Fibroblast of lung (primary cell): ENCODE measurements around the gene ZNF593. TPM values are rescaled to one million over a fixed set of nuclear protein-coding genes. Genes with fewer than 3 reads are reported as not detected.

Source experiments
- DNase-seq, 2 donors: peaks; one replicate each; pipeline versions ENCODE4 v3.0.0 to v3.0.0-alpha.2; 2010; ENCODE audit warnings: low read depth in 2 of 2
- H2AFZ ChIP-seq: 2 replicates; pipeline ENCODE4 v1.5.1; 2012; ENCODE audit warnings: low read length, control low read depth, inconsistent platforms
- H3K27ac ChIP-seq: 2 replicates; pipeline ENCODE4 v1.5.1; 2011; ENCODE audit warnings: low read length, control low read depth; ENCODE audit not compliant: insufficient read depth
- H3K27me3 ChIP-seq: 2 replicates; pipeline ENCODE4 v1.5.1; 2011; ENCODE audit warnings: mild to moderate bottlenecking, low read length; ENCODE audit not compliant: control insufficient read depth, insufficient read depth
- H3K36me3 ChIP-seq: 2 replicates; pipeline ENCODE4 v1.5.1; 2011; ENCODE audit warnings: low read length; ENCODE audit not compliant: control insufficient read depth, insufficient read depth
- H3K4me1 ChIP-seq: 2 replicates; pipeline ENCODE4 v1.5.1; 2011; ENCODE audit warnings: low read length; ENCODE audit not compliant: control insufficient read depth, insufficient read depth; ENCODE audit errors: extremely low read depth
- H3K4me2 ChIP-seq: 2 replicates; pipeline ENCODE4 v1.5.1; 2011; ENCODE audit warnings: low read length, control low read depth; ENCODE audit not compliant: insufficient read depth; ENCODE audit errors: extremely low read depth
- H3K4me3 ChIP-seq, 4 experiments: fragments of 200-600 bp in 1 of 4; sonication (generic) in 1 of 4; replicated peaks in 1 of 4; 2 replicates each; pipeline ENCODE4 v1.5.1; 2011 to 2016; ENCODE audit warnings: low read length in 4 of 4, low read depth in 3 of 4, mild to moderate bottlenecking in 3 of 4, control low read depth in 2 of 4, inconsistent platforms in 1 of 4, mixed read lengths in 1 of 4; ENCODE audit not compliant: insufficient read depth in 1 of 4; ENCODE audit errors: control extremely low read depth in 1 of 4
- H3K79me2 ChIP-seq: 2 replicates; pipeline ENCODE4 v1.5.1; 2012; ENCODE audit warnings: mild to moderate bottlenecking, low read length, inconsistent platforms; ENCODE audit not compliant: control insufficient read depth, insufficient read depth
- H3K9ac ChIP-seq: 2 replicates; pipeline ENCODE4 v1.5.1; 2011; ENCODE audit warnings: mild to moderate bottlenecking, low read length, control low read depth; ENCODE audit not compliant: insufficient read depth
- H3K9me3 ChIP-seq: 2 replicates; pipeline ENCODE4 v1.5.1; 2012; ENCODE audit warnings: low read depth, low read length; ENCODE audit not compliant: control insufficient read depth, insufficient read depth
- H4K20me1 ChIP-seq: 2 replicates; pipeline ENCODE4 v1.5.1; 2011; ENCODE audit warnings: low read length; ENCODE audit not compliant: control insufficient read depth, insufficient read depth; ENCODE audit errors: extremely low read depth
- CTCF ChIP-seq, 2 donors: IDR thresholded peaks in 1 of 2; conservative IDR thresholded peaks in 1 of 2; 1 replicate in 1 of 2; 2 replicates in 1 of 2; pipeline ENCODE4 v1.5.1; 2011 to 2012; ENCODE audit warnings: low read length in 2 of 2, control low read depth in 1 of 2, inconsistent platforms in 1 of 2, low read depth in 1 of 2, mild to moderate bottlenecking in 1 of 2
- EZH2 ChIP-seq: IDR thresholded peaks from 2 replicates; pipeline ENCODE4 v1.5.1; 2012; ENCODE audit warnings: low read length, control low read depth, mild to moderate bottlenecking; ENCODE audit errors: missing control alignments
- polyA plus RNA-seq, 2 donors: library from polyadenylated mRNA; depleted of rRNA in 1 of 2; stranded (reverse) in 1 of 2; unstranded in 1 of 2; fragments of >200 nt; gene quantifications; 2 replicates each; pipeline ENCODE4 v1.2.1, GENCODE V29; 2011 to 2012; ENCODE audit warnings: missing spikeins in 1 of 2
- total RNA-seq: library from RNA; depleted of rRNA; stranded (reverse); fragments of >200 nt; gene quantifications from 2 replicates; pipeline ENCODE4 v1.2.1, GENCODE V29; 2014

Gene ZNF593
- total and polyA plus RNA-seq, 2 donors (not counting 1 experiment from before 2014, with no cell fraction given): 17.6 to 30.7 TPM

DNA sequence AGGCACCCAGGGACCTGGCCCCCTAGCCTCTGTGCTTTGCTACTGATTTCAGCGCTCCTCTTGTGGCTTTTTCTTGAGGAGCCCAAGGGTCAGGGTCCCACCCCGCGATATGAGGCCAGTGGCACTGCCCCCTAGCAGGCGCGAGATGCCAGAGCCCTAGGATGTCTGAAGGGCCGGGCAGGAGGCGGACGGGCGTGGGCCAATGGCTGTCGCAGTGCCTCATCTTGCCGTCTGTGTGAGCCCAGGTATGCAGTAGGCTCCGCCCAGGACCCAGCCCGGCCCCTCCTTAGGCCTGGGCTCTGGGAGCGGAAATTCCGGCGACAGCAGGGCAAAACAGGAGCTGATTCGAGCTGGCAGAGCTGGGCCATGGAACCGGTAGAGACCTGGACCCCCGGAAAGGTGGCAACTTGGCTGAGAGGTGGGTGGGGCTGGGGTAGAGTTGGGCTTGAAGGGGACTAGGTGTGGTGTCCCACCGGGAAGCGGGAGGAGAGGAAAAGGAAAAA, 7.5 kb downstream of the ZNF593 start, which contains the start of gene CNKSR1:
TSS of gene CNKSR1 (plus strand) at position 310 of the 503 bp plus-strand sequence. CDS start at position 367, 57 bp downstream.
- DNase-seq: no peak
- Histone ChIP-seq H3K4me3 (no peak within 1 kb of the TSS), H3K4me2 (no peak within 1 kb of the TSS), H3K27ac (no peak within 1 kb of the TSS), H3K9ac (no peak within 1 kb of the TSS), H3K36me3 (no peaks in the 10 kb centered on the region), H3K27me3 (peaks cover 3% of the 10 kb centered on the region), H3K79me2 (no peaks in the 10 kb centered on the region), H4K20me1 (no peaks in the 10 kb centered on the region), H3K9me3 (no peaks in the 10 kb centered on the region), H2AFZ (no peak within 1 kb of the TSS), H3K4me1 (no peaks in the 10 kb centered on the region)
- TF ChIP-seq CTCF (conservative IDR thresholded peaks at IDR 0.05 in 1 of 2, IDR thresholded peaks at IDR 0.05 in 1 of 2; ENCODE audit: low read depth in 1 of 2, low read length in 2 of 2) (no peak), EZH2 (no peak)

DNA sequence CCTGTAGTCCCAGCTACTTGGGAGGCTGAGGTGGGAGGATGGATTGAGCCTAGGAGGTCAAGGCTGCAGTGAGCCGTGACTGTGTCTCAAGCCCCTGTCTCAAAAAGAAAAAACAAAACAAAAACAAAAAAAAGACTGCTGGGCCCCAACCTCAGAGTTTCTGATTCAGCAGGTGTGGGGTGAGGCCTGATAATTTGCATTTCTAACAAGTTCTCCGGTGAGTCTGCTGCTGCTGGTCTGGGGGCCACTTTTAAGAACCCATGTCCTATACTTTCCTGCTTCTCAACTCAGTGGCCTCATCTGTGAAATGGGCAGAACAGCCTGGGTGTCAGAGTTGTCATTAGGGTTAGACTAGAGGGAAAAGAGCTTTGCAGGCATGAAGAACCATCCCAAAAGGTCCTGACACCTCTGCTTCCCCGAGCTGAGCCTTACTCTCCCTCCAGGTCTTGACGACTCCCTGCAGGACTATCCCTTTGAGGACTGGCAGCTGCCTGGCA, 10.3 kb downstream of the ZNF593 start:
- Histone ChIP-seq H3K27me3 (peaks cover 3% of the 10 kb centered on the region), H3K9ac (no peak overlapping the region), H3K27ac (no peak overlapping the region), H4K20me1 (no peaks in the 10 kb centered on the region), H3K4me1 (no peaks in the 10 kb centered on the region), H3K79me2 (no peaks in the 10 kb centered on the region), H3K36me3 (no peaks in the 10 kb centered on the region), H2AFZ (no peak overlapping the region), H3K9me3 (no peaks in the 10 kb centered on the region), H3K4me3 (no peak overlapping the region), H3K4me2 (no peak overlapping the region)
- TF ChIP-seq CTCF (conservative IDR thresholded peaks at IDR 0.05 in 1 of 2, IDR thresholded peaks at IDR 0.05 in 1 of 2; ENCODE audit: low read depth in 1 of 2, low read length in 2 of 2): no peak
- TF ChIP-seq EZH2: no peak
- no peak for DNase-seq

DNA sequence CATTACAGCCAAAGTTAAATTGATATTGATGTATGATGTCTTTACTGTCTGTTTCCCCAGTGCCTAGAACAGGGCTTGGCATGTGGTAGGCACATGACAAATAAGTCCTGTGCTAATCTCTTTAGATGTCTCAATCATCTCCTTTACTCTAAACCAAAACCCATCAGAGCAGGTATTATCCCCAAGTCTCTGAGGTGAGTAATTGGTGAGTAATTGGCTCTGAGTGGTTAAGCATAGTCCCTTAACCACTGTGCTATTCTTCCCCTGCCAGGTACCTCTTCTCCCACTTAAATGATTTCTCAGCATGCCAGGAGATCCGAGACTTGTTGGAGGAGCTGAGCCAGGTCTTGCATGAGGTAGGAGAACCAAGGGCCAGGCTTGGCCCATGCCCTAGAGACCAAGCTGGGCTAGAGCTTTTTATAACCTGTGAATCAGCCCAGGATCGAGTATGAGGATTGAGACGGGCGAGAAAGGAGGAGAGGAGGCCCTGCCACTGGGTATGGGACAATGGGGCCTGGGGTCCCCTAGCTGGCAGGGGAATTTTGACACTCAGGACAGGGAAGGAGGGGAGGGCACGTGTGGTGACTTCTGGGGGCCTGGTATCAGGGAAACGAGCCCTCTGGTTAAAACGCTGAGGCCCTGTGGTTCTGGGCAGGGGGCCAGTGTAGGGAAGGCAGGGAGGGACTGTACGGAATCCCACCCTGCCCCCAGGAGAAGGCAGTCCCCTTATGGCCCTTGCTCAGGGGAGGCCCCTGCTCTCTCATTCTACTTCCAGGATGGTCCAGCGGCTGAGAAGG, 12.1 kb downstream of the ZNF593 start:
- peak in 1 of 2 donors; percentile 48 for DNase-seq
- no peak overlapping the region for H2AFZ ChIP-seq
- no peaks in the 10 kb centered on the region for H3K4me1 ChIP-seq
- no peak overlapping the region for H3K4me3 ChIP-seq
- H3K36me3 ChIP-seq: no peaks in the 10 kb centered on the region
- TF ChIP-seq EZH2 (no peak), CTCF (conservative IDR thresholded peaks at IDR 0.05 in 1 of 2, IDR thresholded peaks at IDR 0.05 in 1 of 2; ENCODE audit: low read depth in 1 of 2, low read length in 2 of 2) (no peak)
- no peak overlapping the region for H3K9ac ChIP-seq
- no peaks in the 10 kb centered on the region for H3K79me2 ChIP-seq
- no peaks in the 10 kb centered on the region for H3K9me3 ChIP-seq
- no peak overlapping the region for H3K27ac ChIP-seq
- H4K20me1 ChIP-seq: no peaks in the 10 kb centered on the region
- H3K4me2 ChIP-seq: no peak overlapping the region
- peaks cover 3% of the 10 kb centered on the region for H3K27me3 ChIP-seq
